Uterus (tissue), 4 donors: Measurements from ENCODE around the gene POU2F3. TPM values are rescaled to one million over a fixed set of nuclear protein-coding genes. Genes with fewer than 3 reads are reported as not detected.

Experiments
- DNase-seq, 2 donors: peaks; one replicate each; pipeline ENCODE4 v3.0.0-alpha.2; 2019 to 2020
- H3K27ac ChIP-seq, 2 donors: fragments of 200-600 bp; sonication (generic); 1 replicate in 1 of 2; 2 replicates in 1 of 2; pipeline ENCODE4 v1.5.1; 2016 to 2018
- H3K27me3 ChIP-seq, 2 donors: fragments of 200-600 bp; sonication (generic); one replicate each; pipeline ENCODE4 v1.5.1; 2018 to 2019; ENCODE audit warnings: control low read depth in 1 of 2
- H3K36me3 ChIP-seq, 2 donors: fragments of 200-600 bp; sonication (generic); one replicate each; pipeline ENCODE4 v1.5.1; 2019; ENCODE audit warnings: control low read depth in 1 of 2
- H3K4me1 ChIP-seq, 2 donors: fragments of 200-600 bp; sonication (generic); one replicate each; pipeline ENCODE4 v1.5.1; 2018 to 2019; ENCODE audit warnings: control low read depth in 1 of 2
- H3K4me3 ChIP-seq, 2 donors: fragments of 200-600 bp; sonication (generic); 1 replicate in 1 of 2; 2 replicates in 1 of 2; pipeline ENCODE4 v1.5.1; 2018 to 2019; ENCODE audit warnings: mild to moderate bottlenecking in 1 of 2
- H3K9me3 ChIP-seq, 2 donors: fragments of 200-600 bp; sonication (generic); one replicate each; pipeline ENCODE4 v1.5.1; 2019; ENCODE audit warnings: control low read depth in 1 of 2
- CTCF ChIP-seq, 4 experiments: fragments of 200-600 bp in 2 of 4; fragments of 450-650 bp in 2 of 4; sonication (generic) in 2 of 4; IDR thresholded peaks; one replicate each; pipeline ENCODE4 v1.5.1; 2016 to 2019; ENCODE audit warnings: antibody characterized with exemption in 4 of 4, mild to moderate bottlenecking in 2 of 4, moderate library complexity in 1 of 4
- POLR2A ChIP-seq, 2 donors: fragments of 450-650 bp; IDR thresholded peaks; one replicate each; pipeline ENCODE4 v1.6.1; 2016; ENCODE audit warnings: antibody characterized with exemption in 2 of 2, mild to moderate bottlenecking in 1 of 2, moderate library complexity in 1 of 2
- intact Hi-C: fragments of 100-400 bp; cut with DNase I; formaldehyde crosslinking; loops from one replicate; pipeline ENCODE4 v1.15.1; 2023; ENCODE audit warnings: low total_unique reads
- total RNA-seq, 4 donors: library from RNA; depleted of rRNA in 3 of 4; stranded (reverse); fragments of >200 nt in 3 of 4; gene quantifications; one replicate each; pipeline versions ENCODE4 v1.1.0 to v1.2.4, GENCODE V29; 2014 to 2023
- donor health status: DM: yes; HTN: yes; CAD: no.

Gene POU2F3
- total RNA-seq, 4 donors from 2014 or later: 0.85 TPM; not detected in 3

- Histone ChIP-seq H3K4me1 (no peaks in the 10 kb centered on the region), H3K27me3 (no peaks in the 10 kb centered on the region), H3K9me3 (no peaks in the 10 kb centered on the region), H3K27ac (no peak overlapping the region), H3K4me3 (no peak overlapping the region), H3K36me3 (no peaks in the 10 kb centered on the region)
- intact Hi-C loops: no loop called here
- no peak for TF ChIP-seq CTCF (IDR thresholded peaks at IDR 0.05)
- TF ChIP-seq POLR2A (IDR thresholded peaks at IDR 0.05): no peak
- no peak for DNase-seq
Observed at GRCh38 chr11:120267319-120267718, 27.4 kb downstream of the POU2F3 start.

GRCh38 chr11:120268686-120269085 lies 28.7 kb downstream of the POU2F3 start:
- no peak for DNase-seq
- H3K27me3 ChIP-seq: no peaks in the 10 kb centered on the region
- H3K27ac ChIP-seq: no peak overlapping the region
- intact Hi-C loops: no loop called here
- no peaks in the 10 kb centered on the region for H3K36me3 ChIP-seq
- no peaks in the 10 kb centered on the region for H3K9me3 ChIP-seq
- TF ChIP-seq CTCF (IDR thresholded peaks at IDR 0.05) (no peak), POLR2A (IDR thresholded peaks at IDR 0.05) (no peak)
- H3K4me3 ChIP-seq: no peak overlapping the region
- H3K4me1 ChIP-seq: no peaks in the 10 kb centered on the region

GRCh38 chr11:120270386-120270785 lies 30.4 kb downstream of the POU2F3 start:
- Histone ChIP-seq H3K27me3 (no peaks in the 10 kb centered on the region), H3K9me3 (no peaks in the 10 kb centered on the region), H3K4me1 (no peaks in the 10 kb centered on the region), H3K27ac (no peak overlapping the region), H3K36me3 (no peaks in the 10 kb centered on the region), H3K4me3 (no peak overlapping the region)
- intact Hi-C loops: no loop called here
- no peak for DNase-seq
- TF ChIP-seq CTCF (IDR thresholded peaks at IDR 0.05) (no peak), POLR2A (IDR thresholded peaks at IDR 0.05) (no peak)

GRCh38 chr11:120271672-120272071 lies 31.7 kb downstream of the POU2F3 start:
- TF ChIP-seq CTCF (IDR thresholded peaks at IDR 0.05): no peak
- DNase-seq: no peak
- Histone ChIP-seq H3K4me1 (no peaks in the 10 kb centered on the region), H3K27ac (no peak overlapping the region), H3K36me3 (no peaks in the 10 kb centered on the region), H3K4me3 (no peak overlapping the region), H3K9me3 (no peaks in the 10 kb centered on the region), H3K27me3 (no peaks in the 10 kb centered on the region)
- intact Hi-C loops: no loop called here

- Histone ChIP-seq H3K36me3 (no peaks in the 10 kb centered on the region), H3K4me1 (no peaks in the 10 kb centered on the region), H3K9me3 (no peaks in the 10 kb centered on the region), H3K27ac (no peak overlapping the region), H3K4me3 (no peak overlapping the region), H3K27me3 (no peaks in the 10 kb centered on the region)
- no peak for DNase-seq
- TF ChIP-seq POLR2A (IDR thresholded peaks at IDR 0.05) (no peak), CTCF (IDR thresholded peaks at IDR 0.05) (no peak)
- intact Hi-C loops: no loop called here
Observed at GRCh38 chr11:120272303-120272702, 32.4 kb downstream of the POU2F3 start.
